GM18508 (cell line): ENCODE results near the gene LRRC59.
"Not testable (repeated sequence)": the region's sequence is repeated elsewhere in the genome, so short reads cannot be mapped to it uniquely, and the experiment has no call there.

Source experiments
- ATAC-seq: cut with Tn5 transposase; IDR thresholded peaks from one replicate; pipeline ENCODE4 v1.9.1; 2021; ENCODE audit warnings: moderate number of reproducible peaks; ENCODE audit not compliant: insufficient read depth, unreplicated experiment

Gene LRRC59

GRCh38 chr17:50397111-50397918 lies at the start of gene LRRC59:
Gene LRRC59 (minus strand): TSS chr17:50397523. CDS start chr17:50397317, 206 bp downstream.
- ATAC-seq: peak; percentile 53

GRCh38 chr17:50445730-50446325 lies 48.5 kb upstream of the LRRC59 start:
- no peak for ATAC-seq

GRCh38 chr17:50444841-50445715 lies 47.8 kb upstream of the LRRC59 start:
- no peak for ATAC-seq

GRCh38 chr17:50443505-50443974 lies 46.2 kb upstream of the LRRC59 start:
- no peak for ATAC-seq

- no peak for ATAC-seq
These were observed 43.8 kb upstream of the LRRC59 start for GRCh38 chr17:50440838-50441829.

- no peak for ATAC-seq
These were observed 43.0 kb upstream of the LRRC59 start for GRCh38 chr17:50440172-50440837.

GRCh38 chr17:50439008-50439407 lies 41.7 kb upstream of the LRRC59 start:
- ATAC-seq: no peak

GRCh38 chr17:50437409-50437808 lies 40.1 kb upstream of the LRRC59 start:
- ATAC-seq: no peak

- no peak for ATAC-seq
These were observed 34.9 kb upstream of the LRRC59 start for GRCh38 chr17:50432125-50432762.

- no peak for ATAC-seq
These were observed 33.7 kb upstream of the LRRC59 start for GRCh38 chr17:50430821-50431618.

GRCh38 chr17:50429793-50430192 lies 32.5 kb upstream of the LRRC59 start:
- no peak for ATAC-seq

GRCh38 chr17:50428831-50429424 lies 31.6 kb upstream of the LRRC59 start:
- no peak for ATAC-seq

- ATAC-seq: not testable (repeated sequence)
These were observed 30.8 kb upstream of the LRRC59 start for GRCh38 chr17:50428126-50428525.

GRCh38 chr17:50426814-50427787 lies 29.8 kb upstream of the LRRC59 start:
- ATAC-seq: no peak

- ATAC-seq: no peak
These were observed 29.1 kb upstream of the LRRC59 start for GRCh38 chr17:50426472-50426782.

- ATAC-seq: no peak
These were observed 28.6 kb upstream of the LRRC59 start, which contains the start of gene ACSF2 for GRCh38 chr17:50425682-50426471. Gene ACSF2 (plus strand): TSS chr17:50426218. CDS start chr17:50426262, 44 bp downstream.
